H1 (cell line): ENCODE measurements around the gene CACNA1C.

Experiments used
- CTCF ChIP-seq, 3 experiments: IDR thresholded peaks; 1 replicate in 2 of 3; 2 replicates in 1 of 3; pipeline versions ENCODE4 v1.5.1 to v1.6.1; 2011; ENCODE audit warnings: low read length in 3 of 3, mild to moderate bottlenecking in 3 of 3, inconsistent platforms in 2 of 3, low read depth in 1 of 3, moderate library complexity in 1 of 3; ENCODE audit not compliant: insufficient read depth in 1 of 3; ENCODE audit errors: control extremely low read depth in 1 of 3
- EP300 ChIP-seq, 2 experiments: IDR thresholded peaks; 1 replicate in 1 of 2; 2 replicates in 1 of 2; pipeline ENCODE4 v1.6.1; 2011 to 2012; ENCODE audit warnings: low read depth in 2 of 2, low read length in 2 of 2, mild to moderate bottlenecking in 2 of 2, borderline replicate concordance in 1 of 2, inconsistent platforms in 1 of 2, moderate library complexity in 1 of 2
- HDAC2 ChIP-seq, 2 experiments: fragments of 300-600 bp in 1 of 2; sonication (generic) in 1 of 2; IDR thresholded peaks; 2 replicates each; pipeline ENCODE4 v1.6.1; 2011 to 2012; ENCODE audit warnings: low read depth in 2 of 2, low read length in 2 of 2, mild to moderate bottlenecking in 2 of 2, moderate library complexity in 2 of 2, borderline replicate concordance in 1 of 2, inconsistent platforms in 1 of 2
- HDAC6 ChIP-seq: IDR thresholded peaks from one replicate; pipeline ENCODE4 v1.7.1; 2012; ENCODE audit warnings: low read depth, mild to moderate bottlenecking, inconsistent platforms, low read length, moderate library complexity
- JUN ChIP-seq: IDR thresholded peaks from 2 replicates; pipeline ENCODE4 v1.6.1; 2011; ENCODE audit warnings: low read depth, mild to moderate bottlenecking, improper control_type of control experiment, low read length
- POLR2A ChIP-seq, 2 experiments: IDR thresholded peaks; 1 replicate in 1 of 2; 2 replicates in 1 of 2; pipeline ENCODE4 v1.6.1; 2011; ENCODE audit warnings: low read depth in 2 of 2, low read length in 2 of 2, mild to moderate bottlenecking in 2 of 2; ENCODE audit errors: control extremely low read depth in 1 of 2
- POLR2AphosphoS5 ChIP-seq: IDR thresholded peaks from 2 replicates; pipeline ENCODE4 v1.6.1; 2011; ENCODE audit warnings: low read depth, low read length
- RAD21 ChIP-seq, 2 experiments: IDR thresholded peaks in 1 of 2; conservative IDR thresholded peaks in 1 of 2; 2 replicates each; pipeline ENCODE4 v1.6.1; 2011; ENCODE audit warnings: low read depth in 2 of 2, low read length in 2 of 2, improper control_type of control experiment in 1 of 2, inconsistent platforms in 1 of 2, mild to moderate bottlenecking in 1 of 2, moderate library complexity in 1 of 2
- RFX5 ChIP-seq: IDR thresholded peaks from 2 replicates; pipeline ENCODE4 v1.6.1; 2011; ENCODE audit warnings: low read depth, low read length, improper control_type of control experiment, borderline replicate concordance
- SP1 ChIP-seq: IDR thresholded peaks from 2 replicates; pipeline ENCODE4 v1.6.1; 2011; ENCODE audit warnings: low read depth, low read length
- SP2 ChIP-seq: IDR thresholded peaks from 2 replicates; pipeline ENCODE4 v1.6.1; 2012; ENCODE audit warnings: mild to moderate bottlenecking, low read length, inconsistent platforms
- USF2 ChIP-seq: IDR thresholded peaks from 2 replicates; pipeline ENCODE4 v1.6.1; 2011; ENCODE audit warnings: low read length, improper control_type of control experiment
- TF ChIP-seq, protein P1 (sequence below): IDR thresholded peaks from 2 replicates; pipeline ENCODE4 v1.6.1; 2012; ENCODE audit warnings: inconsistent platforms

DNA sequence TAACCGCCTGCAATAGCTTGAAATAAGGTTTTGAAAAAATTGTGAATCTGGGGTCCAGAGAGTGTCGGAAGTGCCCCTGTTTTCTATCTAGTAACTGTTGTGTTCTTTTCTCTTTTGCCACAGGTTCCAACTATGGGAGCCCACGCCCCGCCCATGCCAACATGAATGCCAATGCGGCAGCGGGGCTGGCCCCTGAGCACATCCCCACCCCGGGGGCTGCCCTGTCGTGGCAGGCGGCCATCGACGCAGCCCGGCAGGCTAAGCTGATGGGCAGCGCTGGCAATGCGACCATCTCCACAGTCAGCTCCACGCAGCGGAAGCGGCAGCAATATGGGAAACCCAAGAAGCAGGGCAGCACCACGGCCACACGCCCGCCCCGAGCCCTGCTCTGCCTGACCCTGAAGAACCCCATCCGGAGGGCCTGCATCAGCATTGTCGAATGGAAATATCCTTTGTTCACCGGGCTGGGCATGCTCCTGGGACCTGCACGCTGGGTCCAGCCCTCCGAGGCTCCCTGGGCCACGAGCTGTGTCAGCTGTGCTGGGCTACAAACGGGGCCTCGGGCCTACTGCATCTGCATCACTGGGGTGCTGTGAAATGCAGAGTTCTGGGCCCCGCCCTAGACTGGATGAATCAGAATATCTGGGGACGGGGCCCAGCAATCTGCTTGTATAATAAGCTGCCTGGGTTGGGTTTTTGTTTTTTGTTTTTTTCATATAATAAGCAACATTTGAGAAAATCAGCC lies 62.5 kb downstream of the CACNA1C start:
- TF ChIP-seq JUN: no peak
- TF ChIP-seq, protein P1, sequence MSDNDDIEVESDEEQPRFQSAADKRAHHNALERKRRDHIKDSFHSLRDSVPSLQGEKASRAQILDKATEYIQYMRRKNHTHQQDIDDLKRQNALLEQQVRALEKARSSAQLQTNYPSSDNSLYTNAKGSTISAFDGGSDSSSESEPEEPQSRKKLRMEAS: no peak
- no peak for TF ChIP-seq HDAC2 (IDR thresholded peaks at IDR 0.05; ENCODE audit: borderline replicate concordance in 1 of 2, low read depth in 2 of 2, low read length in 2 of 2)
- TF ChIP-seq HDAC6: no peak
- TF ChIP-seq EP300 (IDR thresholded peaks at IDR 0.05; ENCODE audit: borderline replicate concordance in 1 of 2, low read depth in 2 of 2, low read length in 2 of 2): no peak
- TF ChIP-seq CTCF (IDR thresholded peaks at IDR 0.05; ENCODE audit: control extremely low read depth in 1 of 3, insufficient read depth in 1 of 3, low read depth in 1 of 3, low read length in 3 of 3): no peak
- TF ChIP-seq SP1: no peak
- no peak for TF ChIP-seq SP2
- no peak for TF ChIP-seq POLR2A (IDR thresholded peaks at IDR 0.05; ENCODE audit: control extremely low read depth in 1 of 2, low read depth in 2 of 2, low read length in 2 of 2)
- TF ChIP-seq RAD21 (IDR thresholded peaks at IDR 0.05 in 1 of 2, conservative IDR thresholded peaks at IDR 0.05 in 1 of 2; ENCODE audit: low read depth in 2 of 2, low read length in 2 of 2): no peak
- TF ChIP-seq POLR2AphosphoS5: no peak
- TF ChIP-seq USF2: no peak
- TF ChIP-seq RFX5: no peak
